Right renal pelvis (tissue), 4 donors: ENCODE data around the gene OMP. TPM values are rescaled to one million over a fixed set of nuclear protein-coding genes. Genes with fewer than 3 reads are reported as not detected.

Source experiments
- DNase-seq, 4 donors: peaks; one replicate each; pipeline ENCODE4 v3.0.0-alpha.2; 2013; ENCODE audit warnings: low read depth in 4 of 4, low spot score in 3 of 4, missing footprints in 1 of 4
- polyA plus RNA-seq, 4 donors: library from polyadenylated mRNA; unstranded; fragments of 120-200 nt; gene quantifications; one replicate each; pipeline ENCODE4 v1.2.1, GENCODE V29; 2013; ENCODE audit not compliant: insufficient read length in 4 of 4

Gene OMP
- polyA plus RNA-seq, 4 donors = 0.18 TPM; not detected in 3

- no peak for DNase-seq
Observed at GRCh38 chr11:77135069-77135468, 32.4 kb downstream of the OMP start.

GRCh38 chr11:77136074-77136473 is 33.4 kb downstream of the OMP start:
- DNase-seq = no peak

GRCh38 chr11:77136784-77137420 is 34.3 kb downstream of the OMP start:
- DNase-seq = no peak

DNA sequence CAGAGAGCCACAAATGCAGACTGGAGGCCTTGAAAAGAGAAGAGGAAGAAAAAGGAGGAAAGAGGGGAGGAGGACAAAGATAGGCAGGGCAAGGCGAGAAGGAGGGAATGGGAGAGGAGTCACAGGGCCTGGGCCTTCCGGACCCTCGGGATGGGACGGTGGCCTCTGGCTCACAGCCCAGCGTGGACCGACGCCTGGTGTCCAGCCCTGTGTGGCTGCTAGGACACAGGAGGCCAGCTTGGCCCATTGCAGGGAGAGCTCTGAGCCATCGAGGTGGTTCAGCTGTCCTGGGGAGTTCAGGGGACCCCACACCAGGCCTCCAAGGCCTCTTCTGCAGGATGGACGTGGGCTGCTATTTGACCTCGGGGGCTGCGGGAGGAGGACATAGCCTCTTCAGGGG is 34.8 kb downstream of the OMP start:
- no peak for DNase-seq

DNA sequence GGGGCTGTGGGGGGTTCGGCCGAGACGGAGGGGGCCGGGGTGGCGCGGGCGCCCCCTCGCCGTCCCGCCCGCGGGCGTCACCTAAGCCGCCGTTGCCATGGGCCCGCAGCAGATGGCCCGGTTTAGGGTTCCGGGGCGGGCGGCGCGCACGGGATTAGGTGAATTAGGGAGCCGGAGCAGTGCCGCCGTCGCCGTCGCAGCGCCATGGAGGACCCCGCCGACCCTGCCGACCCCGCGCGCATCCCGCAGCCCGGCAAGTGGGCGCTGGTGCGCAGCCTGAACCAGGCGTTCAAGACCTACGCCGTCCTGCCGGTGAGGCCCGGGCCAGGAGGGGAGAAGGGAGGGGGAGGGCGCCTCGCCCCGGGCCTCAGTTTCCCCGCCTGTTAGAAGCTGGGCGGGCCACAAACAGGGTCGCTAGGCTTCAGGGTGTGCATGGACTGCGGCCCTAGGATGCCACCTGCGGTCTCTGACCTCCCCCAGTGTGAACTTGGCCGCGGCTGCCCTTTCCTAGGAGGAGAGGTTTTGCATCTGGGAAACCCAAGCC is 35.5 kb downstream of the OMP start:
- DNase-seq = no peak

DNA sequence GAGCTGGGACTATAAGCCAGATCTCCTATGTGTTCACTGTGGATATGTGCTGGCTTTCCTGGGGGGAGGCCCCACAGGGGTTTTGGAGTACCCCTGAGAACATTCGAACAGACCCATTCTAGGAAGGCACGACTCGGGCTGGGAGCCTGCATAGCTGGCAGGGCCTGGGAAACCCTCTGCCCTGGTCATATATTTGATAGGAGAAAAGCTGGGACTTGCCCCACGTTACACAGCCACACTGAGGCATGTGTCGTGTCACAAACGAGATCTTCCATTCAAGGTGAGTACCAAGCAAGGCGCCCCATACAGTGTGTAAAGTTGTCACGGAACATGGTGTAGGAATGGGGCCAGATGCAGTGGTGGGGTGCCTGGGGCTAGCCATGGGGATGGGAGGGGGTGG is 36.6 kb downstream of the OMP start:
- no peak for DNase-seq

DNA sequence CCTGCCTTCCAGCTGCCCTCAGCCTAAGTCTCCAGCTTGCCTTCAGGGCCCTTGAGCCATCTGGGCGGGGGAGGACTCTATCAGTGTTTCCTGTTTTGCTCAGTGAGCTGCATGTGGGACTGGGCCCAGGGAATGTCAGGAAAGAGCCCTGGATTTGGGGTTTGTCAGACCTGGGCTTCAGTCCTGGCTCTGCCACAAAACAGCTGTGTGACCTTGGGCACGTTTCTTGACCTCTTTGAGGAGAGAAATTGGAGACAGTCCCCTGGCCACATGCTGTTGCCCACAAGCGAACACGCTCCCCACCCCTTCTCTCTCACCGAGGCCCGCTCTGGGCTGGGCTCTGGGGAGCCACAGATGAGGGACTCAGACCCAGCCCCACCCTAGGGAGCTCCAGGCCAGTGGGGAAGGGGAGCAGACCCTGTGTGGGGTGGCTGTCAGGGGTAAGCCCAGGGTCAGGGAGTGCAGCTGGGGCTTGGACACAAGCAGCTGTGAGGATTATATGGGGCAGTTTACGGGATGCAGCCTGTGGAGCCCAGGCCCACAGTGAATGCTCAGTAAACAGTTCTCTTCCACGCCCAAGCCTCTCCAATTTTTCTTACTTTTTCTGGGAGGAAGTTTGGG is 37.7 kb downstream of the OMP start:
- DNase-seq = no peak

GRCh38 chr11:77141034-77141433 is 38.4 kb downstream of the OMP start:
- no peak for DNase-seq

DNA sequence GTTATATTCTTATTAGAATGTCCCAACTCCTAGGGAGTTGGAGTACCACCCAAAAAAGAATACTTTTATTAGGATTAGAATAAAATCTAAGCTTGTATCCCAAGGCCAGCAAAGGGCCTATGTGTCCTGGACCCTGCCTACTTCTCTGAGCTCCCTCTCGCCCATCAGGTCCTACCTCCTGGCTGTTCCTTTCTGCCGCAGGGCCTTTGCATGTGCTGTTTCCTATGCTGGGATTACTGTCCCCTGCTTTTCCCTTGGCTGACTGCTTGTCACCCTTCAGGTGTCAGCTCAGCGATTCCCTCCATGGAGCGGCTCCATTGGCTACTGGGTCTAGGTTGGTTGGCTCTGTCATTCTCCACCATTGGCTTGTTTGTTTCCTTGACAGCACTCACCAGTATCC is 38.8 kb downstream of the OMP start:
- DNase-seq = no peak

- no peak for DNase-seq
Observed at GRCh38 chr11:77142091-77142975, 39.7 kb downstream of the OMP start.

DNA sequence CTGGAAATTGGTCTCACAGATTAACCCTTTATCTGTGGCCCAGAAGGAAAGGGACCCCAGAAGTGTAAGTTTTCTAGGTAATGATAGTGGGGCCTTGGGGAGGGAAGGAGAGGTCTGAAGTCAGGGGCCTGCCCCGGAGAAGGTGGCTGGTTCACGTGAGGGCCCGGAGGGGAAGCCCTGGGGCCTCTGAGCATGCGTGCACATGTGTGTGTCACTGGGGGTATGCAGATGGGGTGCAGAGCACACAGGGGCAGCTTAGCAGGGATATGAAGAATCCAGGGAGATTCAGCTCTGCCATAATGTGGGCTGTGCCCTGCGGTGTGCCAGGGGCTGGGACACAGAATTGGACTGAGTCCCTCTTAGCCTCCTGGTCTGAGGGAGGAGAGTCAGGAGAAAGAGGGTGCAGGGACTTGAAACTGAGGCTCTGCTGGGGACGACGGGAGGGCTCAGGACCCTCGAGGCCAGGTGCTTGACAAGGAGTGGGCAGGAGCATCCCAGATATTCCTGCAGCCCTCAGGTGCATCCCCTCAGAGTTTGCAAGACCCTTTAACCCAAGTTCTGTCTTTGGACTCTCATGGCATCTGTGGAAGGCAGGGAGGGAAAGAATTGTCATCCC is 40.9 kb downstream of the OMP start:
- no peak for DNase-seq

DNA sequence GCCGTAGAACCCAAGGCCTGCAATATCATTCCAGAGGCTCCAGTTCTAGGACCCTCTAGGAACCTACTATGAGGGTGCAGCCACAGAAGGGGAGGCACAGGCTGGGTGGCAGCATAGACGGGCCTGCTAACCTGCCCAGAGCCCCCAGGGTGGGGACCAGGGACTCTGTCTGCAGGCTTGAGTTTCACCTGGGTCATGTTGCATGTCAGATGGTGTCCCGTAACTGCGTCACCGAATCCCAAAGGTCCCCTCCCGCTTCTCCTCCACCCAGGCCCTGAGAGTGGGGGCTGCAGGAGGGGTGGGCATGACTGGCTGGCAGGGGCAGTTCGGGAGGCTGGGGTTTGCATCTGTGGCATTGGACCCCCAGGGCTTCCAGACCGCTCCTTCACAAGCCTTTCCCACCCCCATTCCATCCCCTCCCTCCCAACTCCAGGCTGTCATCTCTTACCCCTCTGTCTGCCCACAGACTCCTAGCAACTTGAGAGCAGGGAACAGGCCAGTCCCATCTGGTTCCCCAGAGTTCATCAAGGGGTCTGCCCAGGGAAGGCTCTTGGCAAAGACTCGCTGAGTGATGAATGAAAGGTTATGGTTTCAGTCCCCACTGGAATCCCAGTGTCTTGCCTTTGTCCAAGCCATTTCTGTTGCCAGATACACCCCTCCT is 41.7 kb downstream of the OMP start:
- no peak for DNase-seq

GRCh38 chr11:77144857-77145428 is 42.3 kb downstream of the OMP start:
- no peak for DNase-seq

DNA sequence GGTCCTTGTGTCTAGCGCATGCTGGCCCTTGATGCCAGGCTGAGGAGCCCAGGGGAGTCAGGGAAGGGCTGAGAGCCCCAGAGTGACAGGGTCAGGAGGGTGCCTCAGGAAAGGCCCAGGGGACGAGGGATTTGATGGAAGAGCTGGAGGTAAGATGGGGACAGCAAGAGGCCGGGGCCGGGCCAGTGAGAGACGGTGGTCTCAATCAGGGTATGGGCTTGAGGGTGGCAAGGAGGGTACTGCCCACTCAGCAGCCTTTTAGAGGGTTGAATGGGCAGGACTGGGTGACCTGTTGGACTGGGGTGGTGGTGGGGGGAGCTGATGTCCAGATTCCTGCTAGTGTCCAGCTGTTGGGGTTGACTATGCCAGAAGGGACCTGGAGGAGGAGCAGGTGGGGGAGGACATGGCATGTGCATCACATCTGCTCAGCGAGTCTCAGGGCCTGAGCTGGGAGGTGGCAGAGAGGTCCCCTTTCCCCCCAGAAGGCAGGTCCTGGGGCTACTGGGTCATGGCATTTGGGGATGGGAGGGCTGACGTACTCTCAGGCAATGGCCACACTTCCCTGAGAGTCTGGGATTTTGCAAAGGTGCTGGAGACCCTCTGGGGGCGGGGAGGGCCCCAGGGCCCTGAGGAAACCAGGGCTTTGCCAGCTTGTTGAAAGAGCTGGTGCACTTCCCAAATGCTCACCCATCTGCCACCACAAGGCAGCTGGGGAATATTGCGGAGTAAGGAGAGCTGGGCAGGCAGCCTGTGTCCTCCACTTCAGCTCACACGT is 43.8 kb downstream of the OMP start:
- DNase-seq = no peak

GRCh38 chr11:77147036-77147315 is 44.3 kb downstream of the OMP start:
- no peak for DNase-seq

DNA sequence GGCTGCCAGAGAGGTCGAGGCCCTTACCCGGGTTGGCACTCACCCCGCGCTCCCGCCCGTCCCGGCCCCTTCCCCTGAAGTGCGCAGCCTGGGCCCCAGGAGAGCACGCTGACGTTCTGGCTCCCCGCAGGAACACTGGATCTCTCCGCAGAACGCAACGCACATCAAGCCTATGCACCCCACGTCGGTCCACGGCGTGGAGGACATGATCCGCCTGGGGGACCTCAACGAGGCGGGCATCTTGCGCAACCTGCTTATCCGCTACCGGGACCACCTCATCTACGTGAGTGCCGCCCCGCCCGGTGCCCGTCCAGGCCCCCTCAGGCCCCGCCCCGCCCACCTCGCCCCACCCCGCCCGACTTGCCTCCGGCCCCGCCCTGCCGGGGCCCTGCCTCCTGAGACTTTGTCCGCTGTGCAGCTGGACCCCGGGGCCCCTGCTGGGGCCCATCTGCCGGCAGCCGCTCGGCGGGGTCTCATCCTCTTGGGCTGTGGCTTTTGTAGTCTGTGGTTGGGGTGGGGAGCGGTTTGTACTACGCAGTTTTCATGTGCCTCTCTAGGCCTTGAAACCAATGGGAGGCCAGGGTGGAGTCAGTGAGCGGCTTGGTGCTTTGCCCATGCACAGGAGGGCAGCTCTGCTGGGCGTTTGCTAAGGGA is 45.2 kb downstream of the OMP start:
- no peak for DNase-seq

GRCh38 chr11:77148963-77149715 is 46.5 kb downstream of the OMP start:
- no peak for DNase-seq

DNA sequence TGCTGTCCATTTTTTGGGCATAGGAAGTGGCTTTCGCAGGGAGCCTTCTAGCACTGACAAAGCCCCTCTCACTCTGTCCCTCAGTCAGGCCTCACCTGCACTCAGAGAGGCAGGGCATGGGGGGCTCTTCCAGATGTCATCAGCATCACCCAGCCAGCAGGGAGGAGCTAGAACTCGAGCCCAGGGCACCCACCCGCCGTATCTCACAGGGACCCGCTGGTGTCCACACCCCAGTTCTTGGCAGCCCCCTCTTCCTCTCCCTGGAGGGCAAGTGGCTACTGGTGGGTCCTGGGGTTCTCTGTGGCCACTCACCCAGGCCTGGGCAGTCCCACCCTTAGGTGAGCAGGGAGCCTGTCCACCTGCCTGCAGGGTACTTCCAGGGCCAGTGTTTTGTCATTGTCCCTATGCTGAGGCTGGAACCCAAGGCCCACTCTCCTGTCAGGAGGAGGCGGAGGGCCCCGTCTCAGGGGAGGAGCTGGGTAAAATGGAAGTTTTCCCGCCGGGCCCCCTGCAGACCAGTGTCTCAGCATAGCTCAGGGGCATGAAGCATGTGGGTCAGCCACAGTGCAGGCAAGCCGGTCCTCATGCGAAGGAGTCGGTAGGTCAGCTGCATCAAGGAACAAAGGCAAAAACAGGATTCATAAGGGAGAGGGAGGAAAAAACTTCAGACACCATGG is 47.2 kb downstream of the OMP start:
- no peak for DNase-seq
